HG02840 (cell line): ENCODE results near the gene RALGPS2.

Source experiments
- ATAC-seq: cut with Tn5 transposase; IDR thresholded peaks from one replicate; pipeline ENCODE4 v1.9.1; 2021; ENCODE audit warnings: mild to moderate bottlenecking, moderate library complexity, moderate number of reproducible peaks; ENCODE audit not compliant: unreplicated experiment, low FRiP score

RALGPS2 gene

DNA sequence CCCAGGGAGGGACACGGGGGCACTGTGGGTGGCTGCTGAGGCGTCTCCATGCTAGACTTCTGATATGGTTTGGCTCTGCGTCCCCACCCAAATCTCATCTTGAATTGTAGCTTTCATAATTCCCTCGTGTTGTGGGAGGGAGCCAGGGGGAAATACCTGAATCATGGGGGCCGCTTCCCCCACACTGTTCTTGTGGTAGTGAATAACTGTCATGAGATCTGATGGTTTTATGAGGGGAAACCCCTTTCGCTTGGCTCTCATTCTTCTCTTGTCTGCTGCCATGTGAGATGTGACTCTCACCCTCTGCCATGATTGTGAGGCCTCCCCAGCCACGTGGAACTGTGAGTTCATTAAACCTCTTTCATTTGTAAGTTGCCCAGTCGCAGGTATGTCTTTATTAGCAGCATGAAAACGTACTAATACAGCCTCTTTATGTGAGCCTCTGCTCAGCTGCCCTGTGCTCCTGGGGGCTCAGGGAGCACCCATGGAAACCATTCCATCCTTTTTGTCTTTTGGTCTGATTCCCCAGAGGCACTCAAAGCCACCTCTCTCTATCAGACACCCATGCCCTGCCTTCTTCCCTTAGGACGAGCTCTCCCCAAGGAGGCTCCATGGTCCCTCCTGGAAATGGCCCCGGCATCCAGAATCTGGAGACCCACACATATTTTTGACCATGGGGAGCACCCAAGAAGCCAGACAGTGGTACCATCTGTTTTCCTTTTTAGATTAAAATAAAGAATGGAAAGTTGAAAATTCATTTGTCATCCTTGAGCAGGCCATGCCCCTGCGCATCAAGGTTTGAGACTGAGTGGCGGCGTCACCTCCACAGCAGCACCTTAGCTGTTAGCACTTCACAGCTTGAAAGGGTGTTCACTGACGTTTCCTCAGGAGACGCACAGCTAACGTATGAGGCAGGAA, 234.8 kb downstream of the RALGPS2 start:
- no peak for ATAC-seq

DNA sequence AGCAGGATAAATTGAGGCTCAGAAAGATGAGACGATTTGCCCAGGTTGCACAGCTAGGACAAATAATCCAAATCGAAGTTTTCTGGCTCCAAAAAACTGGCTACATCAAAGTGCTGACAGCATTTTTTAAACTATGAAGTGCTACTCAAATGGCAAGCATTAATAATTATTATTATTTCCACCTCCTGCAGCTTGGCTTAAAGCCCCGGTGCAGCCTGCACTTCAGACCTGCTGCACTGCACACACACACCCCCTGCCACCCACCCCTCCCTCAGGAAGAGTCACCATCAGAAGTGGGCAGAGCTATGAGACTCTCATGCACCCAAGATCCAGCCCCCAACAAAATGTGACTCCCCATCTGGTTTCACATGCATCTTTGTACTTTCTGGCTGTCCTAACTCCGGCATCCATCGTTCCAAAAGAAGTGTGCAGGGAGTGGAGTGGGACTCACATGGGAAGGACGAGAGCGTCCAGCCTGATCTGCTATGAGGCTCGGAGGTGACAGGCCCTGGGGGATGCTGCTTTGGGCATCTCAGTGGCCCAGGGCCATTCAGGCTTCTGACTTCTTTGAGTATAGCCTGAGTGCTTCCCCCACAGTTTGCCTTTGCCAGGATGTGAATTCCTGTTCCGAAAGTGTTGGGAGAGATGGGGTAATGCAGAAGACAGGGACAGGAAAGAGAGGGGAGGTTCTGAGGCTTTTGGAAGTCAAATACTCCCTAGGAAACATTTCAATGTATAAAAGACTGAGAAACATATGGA, 235.6 kb downstream of the RALGPS2 start:
- ATAC-seq, result no peak

DNA sequence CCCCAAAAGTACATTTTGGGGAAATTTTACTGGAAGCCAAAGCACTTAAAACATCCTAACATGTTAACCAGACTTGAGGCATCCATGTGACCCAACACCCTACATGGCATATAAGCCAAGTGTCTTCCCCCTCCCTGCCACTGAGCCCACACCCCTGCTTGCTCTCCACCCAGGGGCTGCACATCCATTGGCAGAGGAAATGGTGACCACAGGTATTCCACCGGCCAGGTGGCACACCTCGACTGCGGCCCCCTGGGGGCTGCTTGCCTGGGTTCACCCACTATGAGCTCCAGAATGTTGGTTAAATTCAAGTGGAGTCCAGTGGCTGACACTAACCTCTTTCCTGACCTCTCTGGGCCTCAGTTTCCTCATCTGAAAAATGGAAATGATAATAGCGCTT, 236.3 kb downstream of the RALGPS2 start:
- no peak for ATAC-seq

DNA sequence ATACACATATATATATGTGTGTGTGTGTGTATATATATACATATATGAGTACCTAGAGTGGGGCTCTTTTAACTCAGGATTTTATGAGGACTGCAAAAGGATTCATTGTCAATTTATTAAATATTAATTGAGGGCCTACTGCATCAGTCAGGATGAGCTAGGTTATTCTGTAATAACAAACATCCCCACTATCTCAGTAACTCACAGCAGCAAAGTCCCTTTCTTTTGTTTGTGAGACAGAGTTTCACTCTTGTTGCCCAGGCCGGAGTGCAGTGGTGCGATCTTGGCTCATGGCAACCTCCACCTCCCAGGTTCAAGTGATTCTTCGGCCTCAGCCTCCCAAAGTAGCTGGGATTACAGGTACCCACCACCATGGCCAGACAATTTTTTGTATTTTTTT, 236.8 kb downstream of the RALGPS2 start:
- ATAC-seq, result no peak

DNA sequence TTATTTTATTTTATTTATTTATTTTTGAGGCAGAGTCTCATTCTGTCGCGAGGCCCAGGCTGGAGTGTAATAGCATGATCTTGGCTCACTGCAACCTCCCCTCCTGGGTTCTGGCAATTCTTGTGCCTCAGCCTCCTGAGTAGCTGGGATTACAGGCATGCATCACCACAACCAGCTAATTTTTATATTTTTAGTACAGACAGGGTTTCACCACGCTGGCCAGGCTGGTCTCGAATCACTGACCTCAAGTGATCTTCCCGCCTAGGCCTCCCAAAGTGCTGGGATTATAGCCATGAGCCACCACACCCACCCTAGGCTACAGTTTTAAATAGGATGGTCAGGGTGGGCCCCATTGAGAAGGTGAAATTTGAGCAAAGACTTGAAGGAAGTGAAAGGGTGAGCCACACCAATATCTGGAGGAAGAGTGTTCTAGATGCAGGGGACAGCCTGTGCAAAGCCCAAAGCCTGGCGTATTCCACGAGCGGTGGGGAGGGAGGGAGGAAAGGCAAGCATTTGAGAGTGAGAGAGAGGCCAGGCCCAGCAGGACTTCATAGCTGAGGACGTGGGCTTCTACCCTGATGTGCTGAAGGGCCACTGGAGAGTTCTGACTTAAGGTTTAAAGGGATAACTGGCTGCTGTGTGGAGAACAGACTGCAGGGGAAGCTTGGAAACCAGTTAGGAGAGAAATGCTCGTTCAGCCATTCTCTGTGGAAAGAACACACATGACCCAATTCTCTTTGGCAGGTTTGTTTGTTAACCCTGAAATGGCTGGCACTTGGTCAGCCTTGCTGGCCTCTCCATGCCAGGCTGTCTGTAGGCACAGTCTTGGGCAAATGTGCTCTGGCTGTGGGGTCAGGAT, 238.0 kb downstream of the RALGPS2 start:
- no peak for ATAC-seq

DNA sequence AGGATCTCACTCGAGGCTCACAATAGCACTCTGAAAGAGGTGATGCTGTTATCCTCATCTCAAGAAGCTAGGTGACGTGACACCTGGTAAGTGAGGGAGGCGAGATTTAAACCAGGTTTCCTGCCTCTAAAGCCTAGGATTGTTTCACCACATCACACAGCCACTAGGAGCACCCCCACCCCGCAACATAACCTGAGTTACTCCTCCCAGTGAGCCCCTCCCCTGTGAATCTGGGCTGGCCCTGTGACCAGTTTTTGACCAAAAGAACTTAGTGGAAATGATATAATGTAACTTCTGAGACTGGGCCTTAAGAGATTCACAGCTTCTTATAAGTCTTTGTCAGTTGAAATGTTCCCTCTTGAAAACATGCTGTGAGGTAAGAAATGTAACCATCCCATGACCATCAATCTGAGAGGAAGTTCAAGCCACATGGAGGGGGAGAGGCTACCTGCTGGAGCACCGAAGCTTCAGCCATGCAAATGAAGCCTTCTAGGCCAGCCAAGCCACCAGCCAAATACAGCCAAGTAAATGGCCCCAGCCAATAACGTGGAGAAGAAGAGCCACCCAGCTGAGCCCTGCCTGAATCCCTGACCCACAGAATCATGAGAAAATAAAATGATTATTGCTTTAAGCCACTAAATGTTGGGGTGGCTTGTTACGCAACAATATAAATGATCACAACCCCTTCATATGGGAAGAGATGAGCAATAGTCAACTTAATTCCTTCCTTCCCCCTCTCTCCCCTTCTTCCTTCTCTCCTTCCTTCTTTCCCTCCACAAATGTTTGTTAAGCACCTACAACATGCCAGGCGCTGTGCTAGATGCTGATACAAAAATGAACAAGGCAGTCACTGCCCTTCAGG, 239.7 kb downstream of the RALGPS2 start:
- no peak for ATAC-seq

DNA sequence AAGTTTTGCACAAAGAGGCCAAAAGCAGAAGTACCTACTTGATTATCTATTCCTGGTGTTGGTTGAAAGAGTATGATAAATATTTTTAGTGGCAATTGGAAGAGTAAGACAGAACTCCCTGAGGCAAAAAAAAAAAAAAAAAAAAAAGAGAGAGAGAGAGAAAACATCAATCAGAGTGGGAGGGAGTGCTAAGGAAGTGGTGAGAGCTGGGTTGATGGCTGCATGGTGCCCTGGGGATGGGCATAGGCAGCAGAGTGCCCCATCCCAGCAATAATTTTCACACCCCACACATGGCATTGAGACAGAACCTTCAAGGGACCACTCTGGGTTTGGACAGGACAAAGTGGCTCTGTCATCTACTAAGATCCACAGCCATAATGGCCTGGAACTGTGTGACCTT, 241.3 kb downstream of the RALGPS2 start:
- no peak for ATAC-seq

DNA sequence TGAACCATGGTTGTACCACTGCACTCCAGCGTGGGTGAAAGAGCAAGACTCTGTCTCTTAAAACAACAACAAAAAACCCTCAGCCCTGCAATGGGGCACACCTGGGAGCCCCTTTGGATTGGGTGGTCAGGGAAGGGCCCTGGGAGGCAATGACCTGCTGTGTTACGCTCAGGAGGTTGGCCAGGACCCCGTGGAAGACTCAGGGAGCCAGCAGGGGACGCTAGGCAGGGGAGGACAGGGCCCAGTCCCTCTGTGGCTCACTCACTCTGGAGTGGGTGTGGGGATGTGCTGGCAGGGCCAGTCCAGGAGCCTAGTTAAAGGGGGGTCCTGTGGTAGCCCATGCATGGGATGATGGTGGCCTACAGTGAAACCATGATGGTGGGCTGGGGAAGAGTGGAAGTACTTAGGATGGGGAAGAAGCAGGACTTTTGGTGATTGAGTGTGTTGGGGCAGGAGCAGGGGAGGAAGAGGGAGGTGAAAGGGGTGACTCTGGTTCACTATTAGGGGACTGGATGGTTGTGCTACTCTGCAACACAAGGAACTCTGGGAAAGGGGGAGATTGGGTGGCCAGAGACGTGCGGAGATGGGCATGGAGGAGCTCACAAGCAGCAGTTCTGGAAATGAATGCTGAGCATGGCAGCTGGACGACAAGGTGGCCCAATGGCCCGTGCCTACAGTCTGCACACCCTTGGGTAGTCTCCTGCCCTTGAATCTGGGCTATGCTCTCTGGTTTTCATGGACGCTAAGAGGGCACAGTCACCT, 244.4 kb downstream of the RALGPS2 start:
- ATAC-seq, result no peak

DNA sequence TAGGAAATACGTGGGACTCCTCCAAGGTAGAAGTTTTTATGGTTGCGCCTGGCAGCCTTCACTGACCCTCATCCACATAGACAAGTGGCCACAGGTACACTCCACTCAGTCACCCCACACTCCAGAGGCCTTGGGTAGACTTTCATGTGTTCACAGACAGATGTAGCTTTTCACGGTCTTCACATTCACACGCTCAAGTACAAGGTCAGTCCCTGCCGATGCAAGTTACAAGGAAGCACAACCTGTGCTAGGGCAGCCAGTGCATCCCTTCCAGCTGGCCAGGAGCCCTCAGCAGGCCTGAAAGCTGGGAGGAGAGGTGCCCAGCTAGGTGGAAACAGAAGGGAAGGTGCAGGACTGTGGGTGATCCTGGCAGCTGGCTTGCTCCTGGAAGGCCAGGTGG, 245.1 kb downstream of the RALGPS2 start:
- ATAC-seq, result no peak
